Vagina (tissue), 2 donors: ENCODE results near the gene FOXE3.

Experiments
- CTCF ChIP-seq, 3 experiments: fragments of 450-650 bp in 2 of 3; fragments of 200-600 bp in 1 of 3; sonication (generic) in 1 of 3; IDR thresholded peaks; one replicate each; pipeline ENCODE4 v1.5.1; 2017 to 2019; ENCODE audit warnings: antibody characterized with exemption in 3 of 3, mild to moderate bottlenecking in 2 of 3, moderate library complexity in 2 of 3
- POLR2A ChIP-seq, 2 donors: fragments of 450-650 bp; IDR thresholded peaks; one replicate each; pipeline ENCODE4 v1.6.1; 2017; ENCODE audit warnings: antibody characterized with exemption in 2 of 2, mild to moderate bottlenecking in 2 of 2, moderate library complexity in 2 of 2
- POLR2AphosphoS5 ChIP-seq, 2 donors: sonication (generic); formaldehyde crosslinking; IDR thresholded peaks; one replicate each; pipeline ENCODE4 v1.9.0; 2017; ENCODE audit warnings: antibody characterized with exemption in 2 of 2, mild to moderate bottlenecking in 2 of 2, low read depth in 1 of 2; ENCODE audit not compliant: insufficient read depth in 1 of 2

DNA sequence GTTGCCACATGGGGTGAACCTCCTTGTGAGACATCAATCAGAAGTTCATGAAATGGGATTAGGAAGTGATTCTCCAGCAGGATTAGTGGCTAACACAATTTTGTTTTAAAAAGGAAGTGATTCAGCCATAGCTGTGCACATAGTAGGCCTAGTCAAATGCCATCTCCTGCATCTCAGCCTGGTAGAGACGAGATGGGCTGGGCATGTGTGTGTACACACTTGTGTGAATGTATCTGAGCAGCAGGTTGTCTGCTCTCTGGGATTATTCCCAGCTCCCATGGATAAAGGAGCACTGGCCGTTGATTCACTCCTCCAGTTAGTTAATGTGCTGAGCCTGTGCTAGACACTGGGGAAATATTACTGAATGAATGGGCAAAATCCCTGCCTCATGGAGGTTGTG, 2.0 kb downstream of the FOXE3 start:
- TF ChIP-seq POLR2AphosphoS5 (IDR thresholded peaks at IDR 0.05; ENCODE audit: insufficient read depth in 1 of 2, low read depth in 1 of 2) (no peak), POLR2A (IDR thresholded peaks at IDR 0.05) (no peak), CTCF (IDR thresholded peaks at IDR 0.05) (no peak)
